Measurements from ENCODE around the gene GGT7. TPM values are rescaled to one million over a fixed set of nuclear protein-coding genes. Genes with fewer than 3 reads are reported as not detected.

Gene GGT7
- total and polyA plus RNA-seq, 9 of the 15 experiments (the other 6 are each of a cell fraction or from before 2014, with no cell fraction given) = 0.04 to 18.3 (median 5.9) TPM

DNA sequence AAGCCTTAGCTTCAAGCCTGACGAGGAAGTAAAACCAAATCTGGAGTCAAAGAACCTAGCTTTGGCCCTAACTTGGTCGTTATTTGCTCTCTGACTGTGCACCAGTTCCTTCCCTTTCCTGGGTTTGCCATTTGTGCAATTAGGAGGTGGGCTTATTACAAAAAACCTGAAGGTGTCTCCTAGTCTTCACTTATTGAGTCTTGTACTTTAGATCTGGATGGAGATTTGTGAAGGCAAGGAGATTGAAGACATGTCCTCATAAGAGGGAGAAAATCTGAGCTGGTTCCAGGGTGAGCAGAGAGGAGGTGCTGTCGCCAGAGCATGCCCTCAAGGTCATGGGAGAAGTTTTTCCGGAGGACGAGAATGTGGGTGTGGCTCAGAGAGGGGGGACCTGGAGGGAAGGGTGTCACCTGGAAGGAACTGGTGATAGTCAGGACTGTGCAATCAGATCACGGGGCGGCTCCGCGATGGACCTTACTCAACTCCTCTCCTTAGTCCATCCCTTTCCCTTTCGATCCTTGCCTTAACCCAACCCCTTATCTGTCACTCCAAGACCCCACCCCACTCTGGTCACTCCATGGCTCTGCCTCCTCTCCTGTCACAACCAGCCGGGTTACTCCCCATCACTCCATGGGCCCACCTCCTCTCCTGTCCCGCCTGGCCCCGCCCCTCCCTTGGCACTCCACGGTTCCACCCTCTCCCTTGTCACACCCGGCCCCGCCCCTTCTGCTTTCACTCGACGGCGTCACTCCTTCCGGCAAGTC, 3.2 kb upstream of the GGT7 start (continued):
- TF ChIP-seq, protein P1, sequence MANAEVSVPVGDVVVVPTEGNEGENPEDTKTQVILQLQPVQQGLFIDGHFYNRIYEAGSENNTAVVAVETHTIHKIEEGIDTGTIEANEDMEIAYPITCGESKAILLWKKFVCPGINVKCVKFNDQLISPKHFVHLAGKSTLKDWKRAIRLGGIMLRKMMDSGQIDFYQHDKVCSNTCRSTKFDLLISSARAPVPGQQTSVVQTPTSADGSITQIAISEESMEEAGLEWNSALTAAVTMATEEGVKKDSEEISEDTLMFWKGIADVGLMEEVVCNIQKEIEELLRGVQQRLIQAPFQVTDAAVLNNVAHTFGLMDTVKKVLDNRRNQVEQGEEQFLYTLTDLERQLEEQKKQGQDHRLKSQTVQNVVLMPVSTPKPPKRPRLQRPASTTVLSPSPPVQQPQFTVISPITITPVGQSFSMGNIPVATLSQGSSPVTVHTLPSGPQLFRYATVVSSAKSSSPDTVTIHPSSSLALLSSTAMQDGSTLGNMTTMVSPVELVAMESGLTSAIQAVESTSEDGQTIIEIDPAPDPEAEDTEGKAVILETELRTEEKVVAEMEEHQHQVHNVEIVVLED (CRISPR knock-in tag; IDR thresholded peaks at IDR 0.05) = no peak
- TF ChIP-seq, protein P2, sequence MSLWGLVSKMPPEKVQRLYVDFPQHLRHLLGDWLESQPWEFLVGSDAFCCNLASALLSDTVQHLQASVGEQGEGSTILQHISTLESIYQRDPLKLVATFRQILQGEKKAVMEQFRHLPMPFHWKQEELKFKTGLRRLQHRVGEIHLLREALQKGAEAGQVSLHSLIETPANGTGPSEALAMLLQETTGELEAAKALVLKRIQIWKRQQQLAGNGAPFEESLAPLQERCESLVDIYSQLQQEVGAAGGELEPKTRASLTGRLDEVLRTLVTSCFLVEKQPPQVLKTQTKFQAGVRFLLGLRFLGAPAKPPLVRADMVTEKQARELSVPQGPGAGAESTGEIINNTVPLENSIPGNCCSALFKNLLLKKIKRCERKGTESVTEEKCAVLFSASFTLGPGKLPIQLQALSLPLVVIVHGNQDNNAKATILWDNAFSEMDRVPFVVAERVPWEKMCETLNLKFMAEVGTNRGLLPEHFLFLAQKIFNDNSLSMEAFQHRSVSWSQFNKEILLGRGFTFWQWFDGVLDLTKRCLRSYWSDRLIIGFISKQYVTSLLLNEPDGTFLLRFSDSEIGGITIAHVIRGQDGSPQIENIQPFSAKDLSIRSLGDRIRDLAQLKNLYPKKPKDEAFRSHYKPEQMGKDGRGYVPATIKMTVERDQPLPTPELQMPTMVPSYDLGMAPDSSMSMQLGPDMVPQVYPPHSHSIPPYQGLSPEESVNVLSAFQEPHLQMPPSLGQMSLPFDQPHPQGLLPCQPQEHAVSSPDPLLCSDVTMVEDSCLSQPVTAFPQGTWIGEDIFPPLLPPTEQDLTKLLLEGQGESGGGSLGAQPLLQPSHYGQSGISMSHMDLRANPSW (CRISPR knock-in tag; IDR thresholded peaks at IDR 0.05) = no peak
- TF ChIP-seq, protein P3, sequence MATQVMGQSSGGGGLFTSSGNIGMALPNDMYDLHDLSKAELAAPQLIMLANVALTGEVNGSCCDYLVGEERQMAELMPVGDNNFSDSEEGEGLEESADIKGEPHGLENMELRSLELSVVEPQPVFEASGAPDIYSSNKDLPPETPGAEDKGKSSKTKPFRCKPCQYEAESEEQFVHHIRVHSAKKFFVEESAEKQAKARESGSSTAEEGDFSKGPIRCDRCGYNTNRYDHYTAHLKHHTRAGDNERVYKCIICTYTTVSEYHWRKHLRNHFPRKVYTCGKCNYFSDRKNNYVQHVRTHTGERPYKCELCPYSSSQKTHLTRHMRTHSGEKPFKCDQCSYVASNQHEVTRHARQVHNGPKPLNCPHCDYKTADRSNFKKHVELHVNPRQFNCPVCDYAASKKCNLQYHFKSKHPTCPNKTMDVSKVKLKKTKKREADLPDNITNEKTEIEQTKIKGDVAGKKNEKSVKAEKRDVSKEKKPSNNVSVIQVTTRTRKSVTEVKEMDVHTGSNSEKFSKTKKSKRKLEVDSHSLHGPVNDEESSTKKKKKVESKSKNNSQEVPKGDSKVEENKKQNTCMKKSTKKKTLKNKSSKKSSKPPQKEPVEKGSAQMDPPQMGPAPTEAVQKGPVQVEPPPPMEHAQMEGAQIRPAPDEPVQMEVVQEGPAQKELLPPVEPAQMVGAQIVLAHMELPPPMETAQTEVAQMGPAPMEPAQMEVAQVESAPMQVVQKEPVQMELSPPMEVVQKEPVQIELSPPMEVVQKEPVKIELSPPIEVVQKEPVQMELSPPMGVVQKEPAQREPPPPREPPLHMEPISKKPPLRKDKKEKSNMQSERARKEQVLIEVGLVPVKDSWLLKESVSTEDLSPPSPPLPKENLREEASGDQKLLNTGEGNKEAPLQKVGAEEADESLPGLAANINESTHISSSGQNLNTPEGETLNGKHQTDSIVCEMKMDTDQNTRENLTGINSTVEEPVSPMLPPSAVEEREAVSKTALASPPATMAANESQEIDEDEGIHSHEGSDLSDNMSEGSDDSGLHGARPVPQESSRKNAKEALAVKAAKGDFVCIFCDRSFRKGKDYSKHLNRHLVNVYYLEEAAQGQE (IDR thresholded peaks at IDR 0.05; ENCODE audit: borderline replicate concordance) = peak; percentile 43; the same call in 1 of the 2 replicates
- TF ChIP-seq, protein P3 (CRISPR knock-in tag; IDR thresholded peaks at IDR 0.05; ENCODE audit: low read depth) = no peak
- TF ChIP-seq HNRNPK (IDR thresholded peaks at IDR 0.05; ENCODE audit: low read depth, low read length, poor library complexity, severe bottlenecking) (no peak), ZNF174 (CRISPR knock-in tag; IDR thresholded peaks at IDR 0.05) (no peak), CHD4 (IDR thresholded peaks at IDR 0.05; ENCODE audit: insufficient read depth, insufficient replicate concordance, low read depth, low read length, poor library complexity, severe bottlenecking) (no peak), ZNF695 (CRISPR knock-in tag; IDR thresholded peaks at IDR 0.05) (no peak), NR4A1 (CRISPR knock-in tag; IDR thresholded peaks at IDR 0.05) (no peak), NR4A1 (tag; IDR thresholded peaks at IDR 0.05) (no peak)
- TF ChIP-seq, protein P4, sequence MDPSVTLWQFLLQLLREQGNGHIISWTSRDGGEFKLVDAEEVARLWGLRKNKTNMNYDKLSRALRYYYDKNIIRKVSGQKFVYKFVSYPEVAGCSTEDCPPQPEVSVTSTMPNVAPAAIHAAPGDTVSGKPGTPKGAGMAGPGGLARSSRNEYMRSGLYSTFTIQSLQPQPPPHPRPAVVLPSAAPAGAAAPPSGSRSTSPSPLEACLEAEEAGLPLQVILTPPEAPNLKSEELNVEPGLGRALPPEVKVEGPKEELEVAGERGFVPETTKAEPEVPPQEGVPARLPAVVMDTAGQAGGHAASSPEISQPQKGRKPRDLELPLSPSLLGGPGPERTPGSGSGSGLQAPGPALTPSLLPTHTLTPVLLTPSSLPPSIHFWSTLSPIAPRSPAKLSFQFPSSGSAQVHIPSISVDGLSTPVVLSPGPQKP (CRISPR knock-in tag; IDR thresholded peaks at IDR 0.05) = no peak
